Subcutaneous adipose tissue (tissue), 4 donors: ENCODE results near the gene PKP4. TPM values are rescaled to one million over a fixed set of nuclear protein-coding genes. Genes with fewer than 3 reads are reported as not detected.

ENCODE experiments used
- total RNA-seq, 4 donors: library from RNA; depleted of rRNA; stranded (reverse); fragments of >200 nt; gene quantifications; one replicate each; pipeline ENCODE4 v1.1.0, GENCODE V29; 2016
- TF ChIP-seq, protein P1 (sequence below): fragments of 450-650 bp; IDR thresholded peaks from one replicate; pipeline ENCODE4 v1.5.1; 2016; ENCODE audit warnings: low read depth, mild to moderate bottlenecking, control low read depth, antibody characterized with exemption, moderate library complexity

The PKP4 gene
- total RNA-seq, 4 donors from 2014 or later, result 29.6 to 90.6 (median 68.0) TPM

DNA sequence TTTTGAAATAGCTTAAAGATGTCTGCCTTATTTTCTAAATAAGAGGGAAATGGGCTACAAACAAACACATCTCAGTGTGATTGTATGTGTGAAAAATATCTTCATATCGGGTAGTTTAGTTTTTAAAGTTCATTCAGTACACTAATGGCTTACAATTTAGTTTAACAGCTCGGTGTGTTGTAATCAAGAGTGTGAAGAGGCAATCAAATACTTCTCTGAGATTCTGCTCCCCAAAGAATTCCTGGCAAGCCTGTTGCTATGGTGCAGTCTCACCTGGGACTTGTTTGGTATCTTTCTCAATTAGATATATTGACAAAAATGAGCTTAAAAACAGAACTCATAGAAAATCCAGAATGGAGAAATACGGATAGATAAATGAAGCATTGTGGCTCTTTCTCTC lies 99.4 kb downstream of the PKP4 start:
- TF ChIP-seq, protein P1, sequence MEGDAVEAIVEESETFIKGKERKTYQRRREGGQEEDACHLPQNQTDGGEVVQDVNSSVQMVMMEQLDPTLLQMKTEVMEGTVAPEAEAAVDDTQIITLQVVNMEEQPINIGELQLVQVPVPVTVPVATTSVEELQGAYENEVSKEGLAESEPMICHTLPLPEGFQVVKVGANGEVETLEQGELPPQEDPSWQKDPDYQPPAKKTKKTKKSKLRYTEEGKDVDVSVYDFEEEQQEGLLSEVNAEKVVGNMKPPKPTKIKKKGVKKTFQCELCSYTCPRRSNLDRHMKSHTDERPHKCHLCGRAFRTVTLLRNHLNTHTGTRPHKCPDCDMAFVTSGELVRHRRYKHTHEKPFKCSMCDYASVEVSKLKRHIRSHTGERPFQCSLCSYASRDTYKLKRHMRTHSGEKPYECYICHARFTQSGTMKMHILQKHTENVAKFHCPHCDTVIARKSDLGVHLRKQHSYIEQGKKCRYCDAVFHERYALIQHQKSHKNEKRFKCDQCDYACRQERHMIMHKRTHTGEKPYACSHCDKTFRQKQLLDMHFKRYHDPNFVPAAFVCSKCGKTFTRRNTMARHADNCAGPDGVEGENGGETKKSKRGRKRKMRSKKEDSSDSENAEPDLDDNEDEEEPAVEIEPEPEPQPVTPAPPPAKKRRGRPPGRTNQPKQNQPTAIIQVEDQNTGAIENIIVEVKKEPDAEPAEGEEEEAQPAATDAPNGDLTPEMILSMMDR, result no peak

DNA sequence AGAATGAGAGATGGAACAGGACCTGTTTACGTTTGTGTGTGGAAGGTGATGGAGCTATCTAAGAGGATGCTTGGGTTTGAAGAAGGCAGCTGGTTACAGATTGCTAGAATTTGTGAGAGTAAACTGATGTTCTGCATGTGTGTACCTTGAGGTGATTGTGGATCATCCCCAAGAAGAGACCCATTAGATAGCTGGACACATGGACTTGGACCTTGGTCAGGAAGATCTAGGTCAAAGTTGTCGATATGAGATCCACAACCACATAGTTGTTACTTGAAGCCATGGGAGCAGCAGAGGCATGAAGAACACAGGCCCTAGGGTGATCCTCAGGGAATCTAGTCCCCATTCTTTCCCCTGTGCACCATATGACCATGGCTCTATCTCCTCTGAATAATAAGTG lies 101.0 kb downstream of the PKP4 start:
- TF ChIP-seq, protein P1, result no peak

DNA sequence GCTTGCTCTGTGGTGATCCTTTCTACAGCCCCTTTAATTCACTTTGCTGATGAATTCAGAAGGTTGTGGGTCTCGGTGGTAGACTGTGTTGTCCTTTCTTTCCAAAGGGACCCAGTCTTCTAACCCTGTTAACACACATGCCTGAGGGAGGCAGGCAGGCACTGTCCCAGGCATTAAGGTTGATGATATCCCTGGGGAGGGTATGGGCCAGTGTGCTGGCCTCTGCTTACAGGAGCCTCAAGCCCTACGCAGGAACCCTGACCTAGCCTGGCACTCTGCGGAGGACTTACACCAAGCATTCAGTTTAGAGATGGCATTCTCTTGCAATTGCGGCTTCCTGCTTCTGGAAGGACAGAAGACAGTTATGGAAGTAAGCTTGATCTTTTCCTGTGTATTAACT lies 102.5 kb downstream of the PKP4 start:
- TF ChIP-seq, protein P1, result no peak

DNA sequence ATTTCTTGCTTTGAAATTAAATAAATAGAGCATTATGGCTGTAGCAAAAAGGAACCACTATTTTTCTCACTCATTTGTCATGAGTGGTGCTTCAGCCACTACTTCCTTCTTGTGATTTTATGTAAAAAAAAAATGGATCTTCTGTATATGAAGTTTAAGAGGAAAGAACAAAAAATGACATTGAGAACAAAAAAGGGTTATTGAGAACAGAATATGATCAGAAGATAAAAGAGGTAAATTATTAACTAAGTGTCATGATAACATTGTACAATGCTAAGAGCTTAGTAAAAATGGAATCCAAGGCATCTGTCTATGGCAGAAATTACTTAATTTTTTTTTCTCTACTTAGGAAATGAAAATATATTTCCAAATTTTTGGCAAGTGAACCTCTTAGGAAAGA lies 103.5 kb downstream of the PKP4 start:
- TF ChIP-seq, protein P1, result no peak

DNA sequence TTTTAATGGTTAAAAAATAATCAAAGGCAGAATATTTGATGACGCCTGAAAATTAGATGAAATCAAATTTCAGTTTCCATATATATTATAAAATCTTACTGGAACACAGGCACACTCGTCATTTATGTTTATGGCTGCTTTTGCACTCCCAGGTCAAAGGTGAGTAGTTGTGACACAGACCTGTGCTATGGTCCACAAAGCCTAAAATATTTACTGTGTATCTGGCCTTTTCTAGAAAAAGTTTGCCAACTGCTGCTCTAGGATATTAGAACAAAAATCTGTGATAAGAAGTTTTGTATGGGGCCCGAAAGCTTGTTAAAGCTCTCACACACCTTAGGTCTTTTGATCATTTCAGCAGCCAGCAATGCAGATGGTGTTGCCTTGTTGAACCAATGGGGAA lies 104.3 kb downstream of the PKP4 start:
- TF ChIP-seq, protein P1, result no peak

DNA sequence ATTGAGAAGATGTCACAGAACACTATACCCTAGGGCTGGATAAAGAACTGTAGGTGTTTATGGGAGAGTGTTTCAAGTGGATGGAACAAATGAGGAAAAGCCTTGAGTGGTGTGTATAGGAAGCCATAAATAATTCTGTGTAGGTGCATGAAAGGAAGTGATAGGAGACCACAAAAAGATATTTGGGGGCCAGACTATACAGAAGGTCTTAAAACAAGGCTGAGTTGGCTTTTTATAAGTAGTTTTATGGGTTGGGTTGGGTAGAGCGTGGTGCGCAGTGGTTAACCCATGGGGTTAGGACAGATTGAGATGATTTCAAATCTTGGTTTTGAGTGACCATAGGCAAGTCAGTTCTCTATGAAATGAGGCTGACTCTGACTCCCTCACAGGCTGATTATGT lies 110.5 kb downstream of the PKP4 start:
- TF ChIP-seq, protein P1, result no peak

DNA sequence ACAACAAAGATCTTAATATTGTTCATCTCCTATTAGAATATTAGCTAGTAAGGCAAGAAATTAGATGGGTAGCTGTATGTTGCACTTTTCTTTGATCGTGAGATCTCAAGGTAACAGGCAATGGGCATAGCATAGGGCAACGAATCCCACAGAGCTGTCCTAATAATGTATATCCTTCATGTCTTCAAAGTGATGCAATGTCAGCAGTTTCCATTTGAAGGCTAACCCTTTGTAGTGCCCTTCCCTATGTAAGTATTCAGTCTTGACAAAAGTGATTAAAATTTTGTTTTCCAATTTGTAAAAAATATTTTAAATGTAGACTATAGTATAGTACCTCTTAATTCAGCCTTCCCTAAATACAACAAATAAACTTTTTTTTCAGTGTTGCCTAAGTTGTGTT lies 112.5 kb downstream of the PKP4 start:
- TF ChIP-seq, protein P1, result no peak
